ENCODE data around the gene NXN. TPM values are rescaled to one million over a fixed set of nuclear protein-coding genes. Genes with fewer than 3 reads are reported as not detected.

NXN gene
- total RNA-seq, 5 donors from 2014 or later (not counting 1 experiment from before 2014, with no cell fraction given), result 0.56 to 1.3 (median 0.96) TPM

GRCh38 chr17:962670-963069 is 16.9 kb downstream of the NXN start:
- H3K4me3 ChIP-seq (ENCODE audit: control insufficient read depth in 1 of 2, extremely low read depth in 1 of 2, low read length in 1 of 2), result no peak overlapping the region
- no peaks in the 10 kb centered on the region for H3K36me3 Mint-ChIP-seq
- CTCF ChIA-PET, result no interaction called here
- POLR2A ChIA-PET, result no interaction called here
- no peaks in the 10 kb centered on the region for H3K9me3 Mint-ChIP-seq
- no peaks in the 10 kb centered on the region for H3K9me3 ChIP-seq
- H3K27me3 ChIP-seq (replicated peaks in 1 of 2; ENCODE audit: control insufficient read depth in 2 of 2, extremely low read depth in 1 of 2, insufficient read depth in 2 of 2, low read length in 1 of 2), result peaks cover 0 to 39% of the 10 kb centered on the region in 2 experiments
- H3K4me1 ChIP-seq (ENCODE audit: control insufficient read depth in 1 of 2, extremely low read depth in 1 of 2, insufficient read depth in 2 of 2, low read length in 2 of 2), result no peaks in the 10 kb centered on the region
- H3K27me3 Mint-ChIP-seq, result peaks cover 20 to 29% of the 10 kb centered on the region in 2 donors
- ATAC-seq (replicated peaks in 1 of 4), result no peak
- no peak for DNase-seq
- no peak overlapping the region for H3K27ac Mint-ChIP-seq
- H3K36me3 ChIP-seq (ENCODE audit: control insufficient read depth in 2 of 2, extremely low read depth in 1 of 2, insufficient read depth in 1 of 2, low read length in 1 of 2), result no peaks in the 10 kb centered on the region
- no peak overlapping the region for H3K4me3 Mint-ChIP-seq
- no peak overlapping the region for H3K27ac ChIP-seq (ENCODE audit: low read length)
- H3K4me1 Mint-ChIP-seq, result no peaks in the 10 kb centered on the region
- 83% methylated on average over 5 of the region's 11 CpGs for WGBS (ENCODE audit: insufficient coverage)

- no peaks in the 10 kb centered on the region for H3K9me3 ChIP-seq
- Mint-ChIP-seq H3K27me3 (peaks cover 16 to 26% of the 10 kb centered on the region in 2 donors), H3K4me1 (no peaks in the 10 kb centered on the region), H3K9me3 (no peaks in the 10 kb centered on the region), H3K27ac (no peak overlapping the region), H3K4me3 (no peak overlapping the region), H3K36me3 (no peaks in the 10 kb centered on the region)
- H3K36me3 ChIP-seq (ENCODE audit: control insufficient read depth in 2 of 2, extremely low read depth in 1 of 2, insufficient read depth in 1 of 2, low read length in 1 of 2), result no peaks in the 10 kb centered on the region
- ChIA-PET CTCF (no interaction called here), POLR2A (no interaction called here)
- peaks cover 0 to 40% of the 10 kb centered on the region in 2 experiments for H3K27me3 ChIP-seq (replicated peaks in 1 of 2; ENCODE audit: control insufficient read depth in 2 of 2, extremely low read depth in 1 of 2, insufficient read depth in 2 of 2, low read length in 1 of 2)
- WGBS (ENCODE audit: insufficient coverage), result no CpG with 5 or more reads among the region's 8 CpGs
- no peak for ATAC-seq (replicated peaks in 1 of 4)
- no peak for DNase-seq
- H3K4me3 ChIP-seq (ENCODE audit: control insufficient read depth in 1 of 2, extremely low read depth in 1 of 2, low read length in 1 of 2), result no peak overlapping the region
- no peak overlapping the region for H3K27ac ChIP-seq (ENCODE audit: low read length)
- no peaks in the 10 kb centered on the region for H3K4me1 ChIP-seq (ENCODE audit: control insufficient read depth in 1 of 2, extremely low read depth in 1 of 2, insufficient read depth in 2 of 2, low read length in 2 of 2)
Measured at GRCh38 chr17:962166-962565, 17.4 kb downstream of the NXN start.

GRCh38 chr17:958712-959451 is 20.7 kb downstream of the NXN start:
- Mint-ChIP-seq H3K36me3 (no peaks in the 10 kb centered on the region), H3K4me1 (no peaks in the 10 kb centered on the region), H3K27ac (no peak overlapping the region), H3K4me3 (no peak overlapping the region), H3K9me3 (no peaks in the 10 kb centered on the region), H3K27me3 (peaks cover 11 to 14% of the 10 kb centered on the region in 2 donors)
- no peak overlapping the region for H3K27ac ChIP-seq (ENCODE audit: low read length)
- ATAC-seq (replicated peaks in 1 of 4) (no peak), DNase-seq (no peak)
- H3K4me1 ChIP-seq (ENCODE audit: control insufficient read depth in 1 of 2, extremely low read depth in 1 of 2, insufficient read depth in 2 of 2, low read length in 2 of 2), result no peaks in the 10 kb centered on the region
- 82% methylated on average over 24 of the region's 31 CpGs for WGBS (ENCODE audit: insufficient coverage)
- ChIA-PET POLR2A (no interaction called here), CTCF (no interaction called here)
- peaks cover 0 to 19% of the 10 kb centered on the region in 2 experiments for H3K27me3 ChIP-seq (replicated peaks in 1 of 2; ENCODE audit: control insufficient read depth in 2 of 2, extremely low read depth in 1 of 2, insufficient read depth in 2 of 2, low read length in 1 of 2)
- H3K9me3 ChIP-seq, result no peaks in the 10 kb centered on the region
- no peaks in the 10 kb centered on the region for H3K36me3 ChIP-seq (ENCODE audit: control insufficient read depth in 2 of 2, extremely low read depth in 1 of 2, insufficient read depth in 1 of 2, low read length in 1 of 2)
- no peak overlapping the region for H3K4me3 ChIP-seq (ENCODE audit: control insufficient read depth in 1 of 2, extremely low read depth in 1 of 2, low read length in 1 of 2)

GRCh38 chr17:957856-958421 is 21.6 kb downstream of the NXN start:
- H3K9me3 Mint-ChIP-seq, result no peaks in the 10 kb centered on the region
- CTCF ChIA-PET, result no interaction called here
- no peak overlapping the region for H3K27ac Mint-ChIP-seq

GRCh38 chr17:956905-957304 is 22.7 kb downstream of the NXN start:
- peaks cover 0 to 2% of the 10 kb centered on the region in 2 experiments for H3K4me1 ChIP-seq (ENCODE audit: control insufficient read depth in 1 of 2, extremely low read depth in 1 of 2, insufficient read depth in 2 of 2, low read length in 2 of 2)
- POLR2A ChIA-PET, result no interaction called here
- DNase-seq (no peak), ATAC-seq (replicated peaks in 1 of 4) (no peak)
- no peak overlapping the region for H3K27ac ChIP-seq (ENCODE audit: low read length)
- no peak overlapping the region for H3K4me3 ChIP-seq (ENCODE audit: control insufficient read depth in 1 of 2, extremely low read depth in 1 of 2, low read length in 1 of 2)
- CTCF ChIA-PET, result no interaction called here
- H3K9me3 Mint-ChIP-seq, result no peaks in the 10 kb centered on the region
- 58% methylated on average over 2 of the region's 8 CpGs for WGBS (ENCODE audit: insufficient coverage)
- H3K27me3 Mint-ChIP-seq, result peaks cover 10 to 12% of the 10 kb centered on the region in 2 donors
- H3K27ac Mint-ChIP-seq, result no peak overlapping the region
- peaks cover 0 to 16% of the 10 kb centered on the region in 2 experiments for H3K27me3 ChIP-seq (replicated peaks in 1 of 2; ENCODE audit: control insufficient read depth in 2 of 2, extremely low read depth in 1 of 2, insufficient read depth in 2 of 2, low read length in 1 of 2)
- no peaks in the 10 kb centered on the region for H3K36me3 Mint-ChIP-seq
- no peaks in the 10 kb centered on the region for H3K4me1 Mint-ChIP-seq
- H3K36me3 ChIP-seq (ENCODE audit: control insufficient read depth in 2 of 2, extremely low read depth in 1 of 2, insufficient read depth in 1 of 2, low read length in 1 of 2), result no peaks in the 10 kb centered on the region
- no peaks in the 10 kb centered on the region for H3K9me3 ChIP-seq
- no peak overlapping the region for H3K4me3 Mint-ChIP-seq

More at GRCh38 chr17:957856-958421, 21.6 kb downstream of the NXN start:
- 82% methylated on average over 20 of the region's 20 CpGs for WGBS (ENCODE audit: insufficient coverage)
- H3K27me3 ChIP-seq (replicated peaks in 1 of 2; ENCODE audit: control insufficient read depth in 2 of 2, extremely low read depth in 1 of 2, insufficient read depth in 2 of 2, low read length in 1 of 2), result peaks cover 0 to 15% of the 10 kb centered on the region in 2 experiments
- H3K4me1 ChIP-seq (ENCODE audit: control insufficient read depth in 1 of 2, extremely low read depth in 1 of 2, insufficient read depth in 2 of 2, low read length in 2 of 2), result no peaks in the 10 kb centered on the region
- no peaks in the 10 kb centered on the region for H3K36me3 Mint-ChIP-seq
- no peak overlapping the region for H3K4me3 ChIP-seq (ENCODE audit: control insufficient read depth in 1 of 2, extremely low read depth in 1 of 2, low read length in 1 of 2)
- DNase-seq (no peak), ATAC-seq (replicated peaks in 1 of 4) (no peak)
- no peaks in the 10 kb centered on the region for H3K9me3 ChIP-seq
- H3K36me3 ChIP-seq (ENCODE audit: control insufficient read depth in 2 of 2, extremely low read depth in 1 of 2, insufficient read depth in 1 of 2, low read length in 1 of 2), result no peaks in the 10 kb centered on the region
- peaks cover 11 to 12% of the 10 kb centered on the region in 2 donors for H3K27me3 Mint-ChIP-seq
- H3K4me3 Mint-ChIP-seq, result no peak overlapping the region
- H3K4me1 Mint-ChIP-seq, result no peaks in the 10 kb centered on the region
- POLR2A ChIA-PET, result no interaction called here
- no peak overlapping the region for H3K27ac ChIP-seq (ENCODE audit: low read length)

GRCh38 chr17:954431-955164 is 25.0 kb downstream of the NXN start:
- Histone ChIP-seq H3K9me3 (no peaks in the 10 kb centered on the region), H3K27ac (ENCODE audit: low read length) (no peak overlapping the region), H3K4me3 (ENCODE audit: control insufficient read depth in 1 of 2, extremely low read depth in 1 of 2, low read length in 1 of 2) (no peak overlapping the region), H3K4me1 (ENCODE audit: control insufficient read depth in 1 of 2, extremely low read depth in 1 of 2, insufficient read depth in 2 of 2, low read length in 2 of 2) (peaks cover 0 to 7% of the 10 kb centered on the region in 2 experiments), H3K27me3 (replicated peaks in 1 of 2; ENCODE audit: control insufficient read depth in 2 of 2, extremely low read depth in 1 of 2, insufficient read depth in 2 of 2, low read length in 1 of 2) (peaks cover 2 to 33% of the 10 kb centered on the region in 2 experiments), H3K36me3 (ENCODE audit: control insufficient read depth in 2 of 2, extremely low read depth in 1 of 2, insufficient read depth in 1 of 2, low read length in 1 of 2) (no peaks in the 10 kb centered on the region)
- Mint-ChIP-seq H3K9me3 (no peaks in the 10 kb centered on the region), H3K36me3 (no peaks in the 10 kb centered on the region), H3K27ac (no peak overlapping the region), H3K4me3 (no peak overlapping the region), H3K27me3 (peaks cover 18% of the 10 kb centered on the region in 2 donors), H3K4me1 (no peaks in the 10 kb centered on the region)
- ChIA-PET POLR2A (no interaction called here), CTCF (no interaction called here)
- ATAC-seq (replicated peaks in 1 of 4), result no peak
- WGBS (ENCODE audit: insufficient coverage), result 70% methylated on average over 12 of the region's 23 CpGs
- no peak for DNase-seq

Data from T-cell (primary cell).